Limb (tissue), 2 donors: Measurements from ENCODE around the gene LAMA3.

Experiments
- DNase-seq, 2 donors: peaks; one replicate each; pipeline ENCODE4 v3.0.0-alpha.2; 2016; ENCODE audit errors: extremely low spot score in 2 of 2

The LAMA3 gene

GRCh38 chr18:23964282-23965238 is 275.3 kb downstream of the LAMA3 start:
- DNase-seq, result no peak

- no peak for DNase-seq
Observed at GRCh38 chr18:23966909-23967308, 277.7 kb downstream of the LAMA3 start.

- DNase-seq, result no peak
Observed at GRCh38 chr18:23967321-23968089, 278.3 kb downstream of the LAMA3 start.

- no peak for DNase-seq
Observed at GRCh38 chr18:23968638-23969604, 279.7 kb downstream of the LAMA3 start.

- no peak for DNase-seq
Observed at GRCh38 chr18:23969664-23970063, 280.4 kb downstream of the LAMA3 start.

- DNase-seq, result no peak
Observed at GRCh38 chr18:23970161-23971096, 281.2 kb downstream of the LAMA3 start.

- no peak for DNase-seq
Observed at GRCh38 chr18:23971097-23971440, 281.8 kb downstream of the LAMA3 start.

GRCh38 chr18:23971666-23972230 is 282.5 kb downstream of the LAMA3 start:
- DNase-seq, result no peak

- DNase-seq, result no peak
Observed at GRCh38 chr18:23972453-23972852, 283.2 kb downstream of the LAMA3 start.

GRCh38 chr18:23977103-23977502 is 287.9 kb downstream of the LAMA3 start:
- no peak for DNase-seq

- no peak for DNase-seq
Observed at GRCh38 chr18:23977719-23978483, 288.6 kb downstream of the LAMA3 start.

GRCh38 chr18:23981369-23981980 is 292.2 kb downstream of the LAMA3 start:
- DNase-seq, result peak in 1 of 2 donors; percentile 8

GRCh38 chr18:23982155-23983079 is 293.2 kb downstream of the LAMA3 start:
- DNase-seq, result peak; percentile 3 to 50

- no peak for DNase-seq
Observed at GRCh38 chr18:23983112-23983511, 293.9 kb downstream of the LAMA3 start.

- no peak for DNase-seq
Observed at GRCh38 chr18:23986600-23987359, 297.5 kb downstream of the LAMA3 start.

GRCh38 chr18:23990474-23991410 is 301.5 kb downstream of the LAMA3 start:
- DNase-seq, result no peak
